HCT116 (cell line): ENCODE measurements around the gene SEMA3B.

Experiments used
- CTCF ChIP-seq, 3 experiments: fragments of 200-600 bp in 1 of 3; sonication (generic) in 1 of 3; IDR thresholded peaks in 2 of 3; conservative IDR thresholded peaks in 1 of 3; 2 replicates each; pipeline ENCODE4 v1.5.1; 2012 to 2017; ENCODE audit warnings: low read depth in 2 of 3, low read length in 2 of 3, antibody characterized with exemption in 1 of 3, borderline replicate concordance in 1 of 3, control low read depth in 1 of 3, mild to moderate bottlenecking in 1 of 3, mixed read lengths in 1 of 3, mixed run types in 1 of 3, moderate library complexity in 1 of 3; ENCODE audit not compliant: insufficient read depth in 1 of 3
- FOSL1 ChIP-seq: IDR thresholded peaks from 2 replicates; pipeline ENCODE4 v1.6.1; 2012; ENCODE audit warnings: low read depth
- POLR2AphosphoS5 ChIP-seq: IDR thresholded peaks from 2 replicates; pipeline ENCODE4 v1.6.1; 2011; ENCODE audit warnings: mild to moderate bottlenecking, low read depth, low read length, moderate library complexity

GRCh38 chr3:50324351-50325112 lies 55.6 kb downstream of the SEMA3B start:
- no peak for TF ChIP-seq FOSL1
- peak; percentile 50 for TF ChIP-seq POLR2AphosphoS5
- TF ChIP-seq CTCF (IDR thresholded peaks at IDR 0.05 in 2 of 3, conservative IDR thresholded peaks at IDR 0.05 in 1 of 3; ENCODE audit: borderline replicate concordance in 1 of 3, insufficient read depth in 1 of 3, low read depth in 2 of 3, low read length in 2 of 3), result peak in 2 of 3 experiments; percentile 93 to 95; a peak in 4 of 6 replicates
